ENCODE results near the gene PLSCR5. TPM values are rescaled to one million over a fixed set of nuclear protein-coding genes. Genes with fewer than 3 reads are reported as not detected.

The PLSCR5 gene
- total RNA-seq, 2 donors from 2014 or later: not detected

DNA sequence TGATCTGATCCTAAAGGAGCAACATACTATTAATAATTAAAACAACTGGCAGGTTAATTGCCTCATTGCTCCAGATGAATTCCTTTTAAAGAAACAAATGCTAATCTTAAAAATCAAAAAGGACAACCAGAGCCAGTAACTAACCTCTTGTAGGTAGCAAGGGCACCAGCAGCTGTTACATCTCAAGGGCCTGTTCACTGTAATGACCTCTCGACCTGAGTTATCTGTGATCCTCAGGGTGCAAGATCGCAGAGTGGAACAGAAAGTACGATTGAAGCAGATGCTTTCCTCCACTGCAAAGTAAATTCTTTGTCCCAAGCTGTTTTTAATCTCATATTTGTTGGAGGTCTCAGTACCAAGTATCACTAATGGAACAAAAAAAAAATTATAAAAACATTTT is 11.4 kb downstream of the PLSCR5 start:
- intact Hi-C loops (cut with DNase I): no loop called here
- no peak for DNase-seq (ENCODE audit: low spot score)

DNA sequence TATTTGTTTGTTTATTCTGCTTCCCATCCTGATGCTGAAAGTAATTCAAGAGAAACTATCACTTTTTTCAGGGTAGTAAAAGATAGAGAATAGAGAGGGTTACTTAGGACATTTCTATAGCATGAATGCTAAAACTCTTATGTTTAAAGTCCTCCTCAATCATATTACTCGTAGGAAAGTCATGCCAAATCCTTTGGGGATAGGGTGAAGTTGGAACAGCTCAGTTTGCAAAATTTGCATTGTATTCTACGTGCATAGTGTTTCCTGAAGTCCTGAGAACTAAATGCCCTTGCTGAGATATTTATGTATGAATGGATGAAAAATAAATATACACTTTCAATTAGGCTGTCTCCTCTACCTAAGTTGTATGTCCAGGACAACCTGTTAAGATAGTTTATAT is 14.6 kb downstream of the PLSCR5 start:
- intact Hi-C loops (cut with DNase I): no loop called here
- no peak for DNase-seq (ENCODE audit: low spot score)

DNA sequence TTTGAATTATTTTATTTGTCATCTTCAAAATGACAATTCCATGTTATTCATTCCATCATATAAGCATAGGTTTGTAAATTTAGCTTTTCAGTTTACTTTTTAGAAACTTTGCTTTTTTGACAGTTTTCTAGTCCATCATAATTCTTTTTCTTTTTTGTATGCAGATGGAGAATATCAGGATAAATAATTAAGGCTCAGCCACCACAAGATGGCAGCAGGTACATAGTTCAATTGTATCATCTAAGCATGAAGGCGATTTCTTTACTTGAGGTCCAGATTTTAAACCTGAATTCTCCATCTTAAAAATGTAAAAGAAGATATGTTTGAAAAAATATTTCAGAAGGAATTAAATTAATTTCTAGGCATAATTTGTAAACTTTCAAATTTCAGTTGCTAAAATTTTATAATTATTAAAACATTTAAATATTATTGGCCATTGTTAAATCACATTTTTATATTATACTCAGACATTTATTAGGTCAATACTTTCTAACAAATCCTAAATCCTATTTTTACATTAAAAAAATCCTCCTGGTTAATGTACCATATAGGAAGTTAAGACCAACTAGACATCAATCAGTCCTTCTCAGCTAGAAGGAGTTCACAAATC is 15.1 kb downstream of the PLSCR5 start:
- intact Hi-C loops (cut with DNase I): no loop called here

DNA sequence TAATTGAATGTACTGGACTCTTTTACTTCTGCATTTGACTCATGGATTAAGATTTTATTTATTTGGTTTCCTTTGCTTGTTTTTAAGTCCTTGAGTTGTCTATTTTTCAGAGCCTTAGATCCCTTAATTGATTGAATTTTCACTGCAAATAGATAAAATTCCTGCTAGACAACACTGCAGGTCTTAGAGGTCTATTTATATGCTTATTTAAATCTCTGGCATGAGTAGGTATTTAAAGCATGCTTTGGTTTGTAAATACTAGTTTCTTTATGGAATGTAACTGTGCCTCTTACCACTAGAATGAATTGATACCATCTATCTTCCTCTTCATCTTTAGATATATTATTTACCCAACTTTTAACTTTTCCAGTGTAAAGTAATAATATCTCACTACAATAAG is 20.0 kb downstream of the PLSCR5 start:
- DNase-seq (ENCODE audit: low spot score): no peak
- intact Hi-C loops (cut with DNase I): no loop called here

More for the DNA sequence above, 15.1 kb downstream of the PLSCR5 start:
- no peak for DNase-seq (ENCODE audit: low spot score)

DNA sequence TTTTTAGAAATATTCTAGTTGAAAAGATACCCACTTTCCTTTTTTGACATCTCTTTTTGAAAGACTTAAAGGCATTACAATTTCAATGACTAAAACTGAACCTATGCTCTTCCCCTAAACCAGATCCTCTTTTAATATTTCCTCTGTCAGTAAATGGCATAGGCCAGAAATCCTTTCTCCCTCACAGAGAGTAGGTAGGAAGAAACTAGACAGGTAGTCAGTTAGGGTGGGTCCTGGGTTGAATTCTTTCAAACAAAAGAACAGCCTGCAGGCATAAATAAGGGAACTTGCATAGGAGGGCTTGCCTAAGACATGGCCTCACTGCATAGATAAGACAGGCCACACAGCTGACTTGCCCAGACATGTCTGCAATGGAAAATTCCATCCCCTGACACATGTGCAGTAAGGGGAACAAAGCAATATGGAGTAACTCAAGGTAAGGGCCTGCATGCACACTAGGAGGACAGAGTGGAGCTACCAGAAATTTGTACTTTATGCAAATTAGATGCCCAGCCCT is 23.1 kb downstream of the PLSCR5 start:
- DNase-seq (ENCODE audit: low spot score): no peak
- intact Hi-C loops (cut with DNase I): no loop called here

DNA sequence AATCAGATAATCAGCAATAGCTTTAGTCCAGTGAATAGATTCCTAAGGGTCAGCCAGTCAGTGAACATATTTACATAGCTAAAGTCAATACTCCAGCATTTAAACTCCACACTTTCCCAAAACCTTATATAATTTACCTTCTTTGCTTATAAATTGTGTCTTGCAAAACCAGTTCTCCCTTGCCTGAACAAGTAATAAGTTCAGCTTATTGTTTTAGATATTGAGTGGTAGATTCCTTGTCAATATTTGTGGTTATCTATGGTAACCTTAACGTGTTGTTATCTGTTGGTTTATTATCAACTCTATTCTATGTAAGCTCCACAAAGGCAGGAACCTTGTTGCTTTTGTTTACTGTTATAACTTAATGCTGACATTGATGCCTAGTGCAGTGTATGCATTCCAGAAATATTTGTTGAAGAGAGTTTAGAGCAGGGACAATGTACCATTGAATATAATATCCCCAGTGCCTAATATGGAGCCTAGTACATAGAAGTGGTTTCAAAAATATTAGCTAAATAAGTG is 24.0 kb downstream of the PLSCR5 start:
- DNase-seq (ENCODE audit: low spot score): no peak
- intact Hi-C loops (cut with DNase I): no loop called here

DNA sequence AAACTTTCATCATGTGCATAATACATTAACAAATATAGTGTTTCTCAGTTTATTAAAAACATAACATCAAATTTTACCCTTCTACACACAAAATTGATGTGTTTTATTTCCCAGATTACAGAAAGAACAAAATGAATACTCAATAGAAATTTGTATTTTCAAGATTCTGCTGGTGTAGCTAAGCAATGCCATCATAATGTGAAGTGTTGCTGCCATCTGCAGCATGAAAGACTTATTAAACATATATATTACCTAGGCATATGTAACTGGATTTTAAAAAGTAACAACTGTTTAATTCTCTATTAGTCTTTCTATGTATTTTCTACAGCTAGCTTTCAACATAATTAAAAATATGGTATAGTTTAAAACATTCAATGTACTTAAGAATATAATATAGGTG is 27.5 kb downstream of the PLSCR5 start:
- no peak for DNase-seq (ENCODE audit: low spot score)
- intact Hi-C loops (cut with DNase I): no loop called here

DNA sequence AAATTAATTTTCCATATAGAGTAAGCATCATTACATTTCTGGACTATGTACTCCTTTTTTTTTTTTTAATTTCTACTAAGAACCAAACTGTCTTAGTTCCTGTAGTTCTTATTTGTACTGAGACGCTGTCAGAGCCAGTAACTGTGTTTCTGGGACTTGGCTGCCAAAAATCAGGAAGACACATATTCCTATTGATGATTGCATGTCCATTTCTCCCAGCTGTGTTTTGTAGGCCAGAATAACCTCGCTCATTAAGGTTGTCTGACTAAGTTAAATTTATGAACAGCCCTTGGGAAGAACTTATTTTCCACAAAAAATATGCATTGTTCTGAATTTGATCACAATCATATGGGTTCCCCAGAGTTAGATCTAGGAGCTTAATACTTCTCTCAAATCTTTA is 29.5 kb downstream of the PLSCR5 start:
- intact Hi-C loops (cut with DNase I): no loop called here
- no peak for DNase-seq (ENCODE audit: low spot score)

DNA sequence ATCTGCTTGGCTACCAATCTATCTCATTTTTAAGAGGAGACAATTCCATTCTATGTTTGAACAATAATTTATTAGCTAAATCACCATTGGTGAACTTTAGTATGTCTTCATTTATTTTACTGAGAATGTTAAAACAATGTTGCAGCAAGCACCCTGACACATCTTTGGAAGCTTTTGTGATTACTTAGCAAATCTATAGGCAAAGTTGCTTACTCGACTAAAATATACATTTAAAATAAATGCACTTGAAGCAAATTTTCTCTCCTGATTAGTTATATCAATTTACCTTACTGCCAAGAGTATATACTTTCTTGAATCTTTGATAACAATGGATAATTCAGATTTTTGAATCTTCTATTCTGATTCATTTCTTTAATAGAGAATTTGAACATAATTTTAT is 31.0 kb downstream of the PLSCR5 start:
- intact Hi-C loops (cut with DNase I): no loop called here

DNA sequence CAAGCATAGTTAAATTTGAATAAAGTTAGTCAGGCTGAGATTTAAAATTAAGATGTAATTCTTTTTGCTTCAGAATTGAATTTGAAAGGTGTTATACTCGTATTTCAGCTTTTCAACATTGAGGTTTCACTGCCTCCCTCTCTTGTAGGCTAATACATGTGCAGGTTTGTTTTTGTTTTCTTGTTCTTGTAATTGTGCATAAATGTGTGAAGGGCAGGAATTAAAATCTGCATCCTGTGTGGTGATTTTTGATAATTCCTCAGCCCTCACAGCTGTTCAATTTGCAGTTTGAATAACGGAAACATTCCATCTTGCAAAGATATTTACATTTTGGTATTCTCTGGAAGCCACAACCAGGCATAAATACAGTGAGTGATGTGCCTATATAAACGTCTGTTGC is 35.8 kb downstream of the PLSCR5 start:
- intact Hi-C loops (cut with DNase I): no loop called here

More for the DNA sequence above, 31.0 kb downstream of the PLSCR5 start:
- no peak for DNase-seq (ENCODE audit: low spot score)

DNA sequence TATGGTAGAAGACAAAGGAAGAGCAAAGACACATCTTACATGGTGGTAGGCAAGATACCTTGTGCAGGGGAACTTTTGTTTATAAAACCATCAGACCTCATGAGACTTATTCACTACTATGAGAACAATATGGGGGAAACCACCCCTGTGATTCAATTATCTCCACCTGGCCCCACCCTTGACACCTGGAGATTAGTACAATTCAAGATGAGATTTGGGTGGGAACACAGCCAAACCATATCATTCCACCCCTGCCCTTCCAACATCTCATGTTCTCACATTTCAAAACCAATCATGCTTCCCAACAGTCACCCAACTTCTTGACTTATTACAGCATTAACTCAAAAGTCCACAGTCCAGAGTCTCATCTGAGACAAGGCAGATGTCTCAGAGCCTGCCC is 39.0 kb downstream of the PLSCR5 start:
- intact Hi-C loops (cut with DNase I): no loop called here
- no peak for DNase-seq (ENCODE audit: low spot score)

More for the DNA sequence above, 35.8 kb downstream of the PLSCR5 start:
- no peak for DNase-seq (ENCODE audit: low spot score)

DNA sequence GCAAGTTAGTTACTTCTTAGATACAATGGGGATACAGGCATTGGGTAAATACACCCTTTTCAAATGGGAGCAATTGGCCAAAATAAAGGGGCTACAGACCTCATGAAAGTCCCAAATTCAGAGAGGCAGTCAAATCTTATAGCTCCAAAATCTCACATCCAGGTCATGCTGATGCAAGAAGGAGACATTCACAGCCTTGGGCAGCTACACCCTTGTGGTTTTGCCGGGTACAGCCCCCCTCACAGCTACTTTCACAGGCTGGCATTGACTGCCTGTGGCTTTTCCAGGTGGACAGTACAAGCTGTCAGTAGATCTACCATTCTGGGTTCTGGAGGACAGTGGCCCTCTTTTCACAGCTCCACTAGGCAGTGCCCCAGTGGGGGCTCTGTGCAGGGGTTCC is 43.3 kb downstream of the PLSCR5 start:
- no peak for DNase-seq (ENCODE audit: low spot score)
- intact Hi-C loops (cut with DNase I): no loop called here

DNA sequence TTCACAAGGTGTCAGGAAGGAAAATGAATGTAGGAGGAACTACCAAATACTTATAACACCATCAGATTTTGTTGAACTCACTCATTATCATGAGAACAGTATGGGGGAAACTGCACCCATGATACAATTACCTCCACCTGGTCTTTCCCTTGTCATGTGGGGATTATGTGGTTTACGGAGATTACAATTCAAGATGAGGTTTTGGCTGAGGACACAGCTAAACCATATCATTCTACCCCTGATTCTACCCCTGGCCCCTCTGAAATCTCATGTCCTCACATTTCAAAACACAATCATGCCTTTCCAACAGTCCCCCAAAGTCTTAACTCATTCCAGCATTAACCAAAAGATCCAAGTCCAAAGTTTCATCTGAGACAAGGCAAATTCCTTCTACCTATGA is 43.7 kb downstream of the PLSCR5 start:
- DNase-seq (ENCODE audit: low spot score): no peak
- intact Hi-C loops (cut with DNase I): no loop called here

DNA sequence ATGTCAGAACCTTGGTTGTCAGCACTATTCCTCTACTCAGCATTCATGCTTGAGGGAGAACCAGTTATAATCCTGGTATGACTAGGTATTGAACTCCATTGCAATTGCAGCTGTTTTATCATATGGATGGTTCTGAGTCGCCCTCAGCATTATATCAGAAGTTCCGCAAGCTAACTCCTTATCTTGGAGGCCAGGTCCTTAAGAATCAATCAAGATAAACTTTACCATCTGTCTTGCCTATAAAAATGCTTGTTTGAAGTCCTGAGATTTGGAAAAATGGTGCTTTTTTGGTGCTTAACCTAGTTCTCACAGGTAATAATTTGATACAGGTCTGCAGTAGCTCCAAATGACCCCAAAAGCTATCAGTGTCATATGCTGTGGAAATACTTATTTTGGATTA is 44.5 kb downstream of the PLSCR5 start:
- DNase-seq (ENCODE audit: low spot score): no peak
- intact Hi-C loops (cut with DNase I): no loop called here

DNA sequence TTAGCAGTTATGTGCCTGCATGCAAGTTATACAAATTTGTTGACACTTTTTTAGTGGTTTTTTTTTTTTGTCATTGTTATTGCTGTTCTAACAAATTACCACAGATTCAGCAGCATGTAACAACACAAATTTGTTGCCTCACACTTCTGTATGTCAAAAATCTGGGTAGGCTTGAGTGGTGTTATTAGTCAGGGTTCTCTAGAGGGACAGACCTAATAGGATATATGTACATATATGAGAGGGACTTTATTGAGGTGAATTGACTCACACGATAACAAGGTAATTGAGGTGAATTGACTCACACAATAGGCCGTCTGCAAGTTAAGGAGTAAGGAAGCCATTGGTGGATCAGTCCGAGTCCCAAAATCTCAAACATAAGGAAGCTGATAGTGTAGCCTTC is 45.8 kb downstream of the PLSCR5 start:
- intact Hi-C loops (cut with DNase I): no loop called here
- DNase-seq (ENCODE audit: low spot score): no peak

DNA sequence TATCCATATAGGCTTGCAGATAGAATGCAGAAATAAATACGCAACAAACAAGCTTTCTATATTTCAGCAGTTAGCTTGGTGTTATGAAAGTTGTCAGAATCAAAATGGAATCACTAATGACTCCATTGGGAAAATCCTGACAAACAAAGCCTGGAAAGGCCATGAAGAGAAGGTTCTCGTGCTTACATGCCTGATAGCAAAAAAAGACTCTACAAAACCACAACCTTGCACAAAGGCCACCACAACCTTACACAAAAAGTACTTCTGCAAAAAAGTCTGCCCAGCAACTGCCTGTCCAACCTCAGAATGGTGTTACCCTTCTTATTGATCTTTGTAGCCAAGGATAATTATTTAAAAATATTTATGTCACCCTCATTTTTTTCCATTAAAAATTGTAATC is 46.4 kb downstream of the PLSCR5 start:
- intact Hi-C loops (cut with DNase I): no loop called here
- DNase-seq (ENCODE audit: low spot score): no peak

DNA sequence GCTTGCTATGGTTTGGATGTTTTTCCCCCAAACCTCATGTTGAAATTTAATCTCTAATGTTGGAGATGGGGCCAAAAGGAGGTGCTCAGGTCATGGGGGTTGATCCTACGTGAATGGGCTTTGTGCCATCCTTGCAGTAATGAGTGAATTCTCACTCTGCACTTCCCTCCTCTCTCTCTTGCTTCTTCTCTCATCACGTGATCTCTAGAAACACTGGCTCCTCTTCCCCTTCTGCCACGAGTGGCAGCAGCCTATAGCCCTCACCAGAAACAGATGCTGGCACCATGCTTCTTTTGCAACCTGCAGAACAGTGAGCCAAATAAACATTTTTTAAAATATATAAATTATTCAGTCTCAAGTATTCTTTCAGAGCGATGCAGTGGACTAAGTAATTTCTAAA is 47.4 kb downstream of the PLSCR5 start:
- intact Hi-C loops (cut with DNase I): no loop called here
- DNase-seq (ENCODE audit: low spot score): no peak

DNA sequence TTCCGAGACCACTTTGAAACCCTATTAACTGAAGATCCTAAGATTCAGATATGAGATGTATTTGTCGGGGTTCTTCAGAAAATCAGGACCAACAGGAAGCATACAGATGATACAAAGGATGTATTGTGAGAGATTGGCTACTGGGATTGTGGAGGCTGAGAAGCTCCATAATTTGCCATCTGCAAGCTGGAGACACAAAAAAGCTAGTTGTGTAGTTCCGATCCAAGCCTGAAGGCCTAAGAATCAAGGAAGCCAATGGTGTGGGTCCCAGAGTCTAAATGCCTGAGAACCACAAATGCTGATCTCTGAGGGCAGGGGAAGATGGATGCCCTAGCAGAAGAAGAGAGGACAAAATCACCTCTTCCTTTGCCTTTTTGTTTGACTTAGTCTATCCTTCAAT is 49.8 kb downstream of the PLSCR5 start:
- intact Hi-C loops (cut with DNase I): no loop called here
- no peak for DNase-seq (ENCODE audit: low spot score)

DNA sequence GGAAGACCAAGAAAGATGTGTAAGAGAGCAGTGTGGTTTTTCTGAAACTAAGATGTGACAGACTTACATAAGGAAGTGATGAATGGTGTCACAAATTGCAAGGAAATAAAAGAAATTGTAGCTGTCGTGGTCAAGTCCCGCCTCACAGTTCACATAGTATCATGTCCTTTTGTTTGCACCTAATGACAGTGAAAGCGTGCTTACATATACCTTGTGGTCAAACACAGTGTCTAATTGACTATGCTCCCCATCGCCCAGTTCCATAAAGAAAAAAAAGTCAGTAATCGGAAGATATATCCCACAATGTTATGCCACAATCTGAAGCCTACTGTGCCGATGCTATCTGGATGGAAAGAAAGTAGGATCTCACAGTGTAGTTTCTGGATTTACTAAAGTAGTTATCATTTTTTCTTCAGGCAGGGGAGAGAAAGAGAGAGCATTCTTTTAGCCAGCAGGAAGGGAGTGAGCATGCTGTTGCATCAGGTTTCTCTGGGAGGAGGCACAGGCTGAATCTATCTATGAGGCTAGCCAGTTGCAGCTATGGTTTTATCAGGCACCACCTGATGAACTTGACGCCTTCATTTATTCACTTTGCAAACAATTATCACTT is 50.9 kb downstream of the PLSCR5 start:
- DNase-seq (ENCODE audit: low spot score): no peak
- intact Hi-C loops (cut with DNase I): no loop called here

DNA sequence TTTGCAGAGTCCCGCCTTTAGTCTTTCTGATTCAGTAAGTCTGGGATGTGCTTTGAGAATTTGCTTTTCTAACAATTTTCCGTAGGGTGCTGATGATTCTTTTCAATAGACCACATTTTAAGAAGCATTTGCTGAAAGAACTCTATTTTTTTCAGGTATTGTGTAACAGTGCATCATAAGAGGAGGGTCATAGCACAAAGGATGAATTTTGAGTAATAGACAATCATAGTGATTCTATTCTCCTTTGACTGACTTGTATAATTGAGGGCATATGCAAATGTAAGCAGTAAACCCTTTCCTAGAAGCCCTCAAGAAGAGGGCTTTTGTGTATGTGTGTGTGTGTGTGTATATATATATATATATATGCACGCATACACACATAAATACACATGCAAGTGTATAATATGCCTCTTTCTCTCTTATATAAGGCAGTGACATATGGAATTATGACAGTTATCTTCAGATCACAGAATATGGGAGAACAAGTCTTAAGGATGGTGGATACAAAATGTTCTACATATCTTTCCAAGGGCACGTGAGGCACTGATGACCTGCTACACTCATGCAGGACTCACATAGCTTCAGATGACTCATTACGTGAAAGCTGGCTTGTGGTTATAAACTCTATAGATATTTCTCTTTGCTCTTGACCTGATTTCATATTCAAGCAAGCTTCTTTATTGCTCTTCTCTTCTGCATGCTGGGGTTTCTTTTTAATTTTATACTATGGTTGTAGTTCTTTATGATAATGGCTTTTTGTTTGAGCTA is 54.2 kb downstream of the PLSCR5 start:
- DNase-seq (ENCODE audit: low spot score): no peak
- intact Hi-C loops (cut with DNase I): no loop called here

Measured in posterior vena cava (tissue), 2 donors.